Caco-2 (cell line): Measurements from ENCODE around the gene SLC45A2. TPM values are rescaled to one million over a fixed set of nuclear protein-coding genes. Genes with fewer than 3 reads are reported as not detected.

Experiments
- BruUV-seq: library from RNA; stranded (reverse); fragments of 400-500 nt; replicated peaks from 2 replicates; lab custom pipeline; 2021; lab: Mats Ljungman, UMichigan
- CTCF ChIA-PET: fragments of 300-600 bp; sonication (Branson Sonifier 250); formaldehyde crosslinking; loops from one replicate; lab custom pipeline; 2022; ENCODE audit warnings: antibody characterized with exemption; lab: Charles Lee
- POLR2A ChIA-PET: fragments of 300-600 bp; sonication (Branson Sonifier 250); formaldehyde crosslinking; loops from one replicate; lab custom pipeline; 2022; ENCODE audit warnings: antibody characterized with exemption; lab: Charles Lee
- DNase-seq, 2 experiments: peaks; one replicate each; pipeline versions ENCODE4 v3.0.0 to v3.0.0-alpha.2; 2020 to 2022
- H3K27me3 ChIP-seq: replicated peaks from 2 replicates; pipeline ENCODE4 v1.6.0; 2011; ENCODE audit warnings: low read length; ENCODE audit not compliant: control insufficient read depth, insufficient read depth
- H3K36me3 ChIP-seq: 2 replicates; pipeline ENCODE4 v1.5.1; 2011; ENCODE audit warnings: low read length; ENCODE audit not compliant: control insufficient read depth, insufficient read depth
- H3K4me1 ChIP-seq: fragments of 250-450 bp; sonication (Bioruptor Pico); 2 replicates; pipeline ENCODE4 v1.5.1; 2020; ENCODE audit warnings: mild to moderate bottlenecking
- H3K4me3 ChIP-seq: 2 replicates; pipeline ENCODE4 v1.5.1; 2011; ENCODE audit warnings: low read depth, mild to moderate bottlenecking, control low read depth, low read length
- H3K9me3 ChIP-seq: fragments of 250-450 bp; sonication (Bioruptor Pico); 2 replicates; pipeline ENCODE4 v1.5.1; 2020; ENCODE audit warnings: mild to moderate bottlenecking, moderate library complexity
- H3K27ac Mint-ChIP-seq: one replicate; pipeline ENCODE4 v1.8.0; 2022; ENCODE audit warnings: mixed read lengths; ENCODE audit not compliant: unreplicated experiment
- H3K27me3 Mint-ChIP-seq: one replicate; pipeline ENCODE4 v1.8.0; 2022; ENCODE audit warnings: mixed read lengths; ENCODE audit not compliant: insufficient read depth, unreplicated experiment
- H3K36me3 Mint-ChIP-seq: one replicate; pipeline ENCODE4 v1.8.0; 2022; ENCODE audit warnings: mild to moderate bottlenecking, mixed read lengths; ENCODE audit not compliant: insufficient read depth, unreplicated experiment
- H3K4me1 Mint-ChIP-seq: one replicate; pipeline ENCODE4 v1.8.0; 2022; ENCODE audit warnings: low read depth, mixed read lengths; ENCODE audit not compliant: unreplicated experiment
- H3K4me3 Mint-ChIP-seq: one replicate; pipeline ENCODE4 v1.8.0; 2022; ENCODE audit warnings: mild to moderate bottlenecking, moderate library complexity, mixed read lengths; ENCODE audit not compliant: unreplicated experiment
- H3K9me3 Mint-ChIP-seq: one replicate; pipeline ENCODE4 v1.8.0; 2022; ENCODE audit warnings: mixed read lengths; ENCODE audit not compliant: unreplicated experiment
- intact Hi-C: fragments of 100-400 bp; cut with micrococcal nuclease; formaldehyde crosslinking; loops from one replicate; pipeline ENCODE4 v1.10.0; 2022; ENCODE audit not compliant: unreplicated experiment
- total RNA-seq: library from RNA; stranded (reverse); gene quantifications from 2 replicates; pipeline ENCODE4 v1.2.3, GENCODE V29; 2022
- TF ChIP-seq, protein P1 (sequence below), 2 experiments: fragments of 200-600 bp in 1 of 2; IDR thresholded peaks; 1 replicate in 1 of 2; 2 replicates in 1 of 2; pipeline versions ENCODE4 v1.5.1 to v1.8.0; 2011 to 2022; ENCODE audit warnings: antibody characterized with exemption in 1 of 2, control low read depth in 1 of 2, inconsistent platforms in 1 of 2, low read depth in 1 of 2, low read length in 1 of 2, mild to moderate bottlenecking in 1 of 2, moderate library complexity in 1 of 2; ENCODE audit not compliant: insufficient read depth in 1 of 2, severe bottlenecking in 1 of 2, unreplicated experiment in 1 of 2

SLC45A2 gene
- total RNA-seq, 1 experiment from 2014 or later, result 0.91 TPM

DNA sequence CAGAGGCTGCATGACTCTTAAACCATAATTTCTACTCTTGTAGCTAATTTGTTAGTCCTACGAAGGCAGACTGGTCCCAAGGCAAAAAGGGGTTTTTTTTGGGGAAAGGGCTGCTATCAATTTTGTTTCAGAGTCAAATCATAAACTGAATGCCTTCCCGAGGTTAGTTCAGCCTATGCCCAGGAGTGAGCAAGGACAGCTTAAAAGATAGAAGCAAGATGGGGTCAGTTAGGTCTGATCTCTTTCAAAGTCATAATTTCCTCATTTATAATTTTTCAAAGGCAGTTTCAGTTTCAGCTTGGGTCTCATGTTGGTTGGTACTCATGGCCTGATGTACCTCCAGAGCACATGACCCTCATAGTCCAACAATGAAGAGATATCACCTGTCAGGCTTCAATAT lies 56.2 kb downstream of the SLC45A2 start:
- ChIA-PET CTCF (no interaction called here), POLR2A (no interaction called here)
- no peaks in the 10 kb centered on the region for H3K9me3 ChIP-seq
- Mint-ChIP-seq H3K36me3 (no peaks in the 10 kb centered on the region), H3K27me3 (peaks cover 11% of the 10 kb centered on the region), H3K9me3 (no peaks in the 10 kb centered on the region), H3K4me1 (no peaks in the 10 kb centered on the region), H3K27ac (no peak overlapping the region), H3K4me3 (no peak overlapping the region)
- BruUV-seq, result no TSS peak
- intact Hi-C loops, result no loop called here
- TF ChIP-seq, protein P1, sequence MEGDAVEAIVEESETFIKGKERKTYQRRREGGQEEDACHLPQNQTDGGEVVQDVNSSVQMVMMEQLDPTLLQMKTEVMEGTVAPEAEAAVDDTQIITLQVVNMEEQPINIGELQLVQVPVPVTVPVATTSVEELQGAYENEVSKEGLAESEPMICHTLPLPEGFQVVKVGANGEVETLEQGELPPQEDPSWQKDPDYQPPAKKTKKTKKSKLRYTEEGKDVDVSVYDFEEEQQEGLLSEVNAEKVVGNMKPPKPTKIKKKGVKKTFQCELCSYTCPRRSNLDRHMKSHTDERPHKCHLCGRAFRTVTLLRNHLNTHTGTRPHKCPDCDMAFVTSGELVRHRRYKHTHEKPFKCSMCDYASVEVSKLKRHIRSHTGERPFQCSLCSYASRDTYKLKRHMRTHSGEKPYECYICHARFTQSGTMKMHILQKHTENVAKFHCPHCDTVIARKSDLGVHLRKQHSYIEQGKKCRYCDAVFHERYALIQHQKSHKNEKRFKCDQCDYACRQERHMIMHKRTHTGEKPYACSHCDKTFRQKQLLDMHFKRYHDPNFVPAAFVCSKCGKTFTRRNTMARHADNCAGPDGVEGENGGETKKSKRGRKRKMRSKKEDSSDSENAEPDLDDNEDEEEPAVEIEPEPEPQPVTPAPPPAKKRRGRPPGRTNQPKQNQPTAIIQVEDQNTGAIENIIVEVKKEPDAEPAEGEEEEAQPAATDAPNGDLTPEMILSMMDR (IDR thresholded peaks at IDR 0.05; ENCODE audit: insufficient read depth in 1 of 2, low read depth in 1 of 2, low read length in 1 of 2, severe bottlenecking in 1 of 2, unreplicated experiment in 1 of 2), result no peak
- no peaks in the 10 kb centered on the region for H3K4me1 ChIP-seq
- no peak for DNase-seq
- H3K4me3 ChIP-seq, result no peak overlapping the region
- H3K27me3 ChIP-seq, result no peaks in the 10 kb centered on the region
- no peaks in the 10 kb centered on the region for H3K36me3 ChIP-seq

DNA sequence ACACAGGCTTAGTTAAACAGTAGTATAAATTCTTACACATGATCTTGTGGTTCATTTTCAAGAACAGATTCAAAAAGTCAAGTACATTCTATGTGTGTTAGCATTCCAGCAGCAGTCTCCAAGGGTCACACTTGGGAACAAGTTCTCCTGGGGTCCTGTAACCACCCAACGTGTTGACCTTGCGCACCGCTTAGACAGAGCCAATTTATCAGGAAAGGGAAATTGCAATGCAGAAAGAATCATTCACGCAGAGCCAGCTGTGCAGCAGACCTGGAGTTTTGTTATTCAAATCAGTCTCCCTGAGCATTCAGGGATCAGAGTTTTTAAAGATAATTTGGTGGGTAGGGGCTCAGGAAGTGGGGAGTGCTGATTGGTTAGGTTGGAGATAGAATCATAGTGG lies 56.8 kb downstream of the SLC45A2 start:
- intact Hi-C loops, result no loop called here
- Mint-ChIP-seq H3K4me1 (no peaks in the 10 kb centered on the region), H3K36me3 (no peaks in the 10 kb centered on the region), H3K9me3 (no peaks in the 10 kb centered on the region), H3K27ac (no peak overlapping the region), H3K27me3 (peaks cover 11% of the 10 kb centered on the region), H3K4me3 (no peak overlapping the region)
- Histone ChIP-seq H3K9me3 (no peaks in the 10 kb centered on the region), H3K4me3 (no peak overlapping the region), H3K4me1 (no peaks in the 10 kb centered on the region), H3K27me3 (no peaks in the 10 kb centered on the region), H3K36me3 (no peaks in the 10 kb centered on the region)
- TF ChIP-seq, protein P1 (IDR thresholded peaks at IDR 0.05; ENCODE audit: insufficient read depth in 1 of 2, low read depth in 1 of 2, low read length in 1 of 2, severe bottlenecking in 1 of 2, unreplicated experiment in 1 of 2), result no peak
- BruUV-seq, result no TSS peak
- DNase-seq, result no peak
- POLR2A ChIA-PET, result no interaction called here
- CTCF ChIA-PET, result no interaction called here

DNA sequence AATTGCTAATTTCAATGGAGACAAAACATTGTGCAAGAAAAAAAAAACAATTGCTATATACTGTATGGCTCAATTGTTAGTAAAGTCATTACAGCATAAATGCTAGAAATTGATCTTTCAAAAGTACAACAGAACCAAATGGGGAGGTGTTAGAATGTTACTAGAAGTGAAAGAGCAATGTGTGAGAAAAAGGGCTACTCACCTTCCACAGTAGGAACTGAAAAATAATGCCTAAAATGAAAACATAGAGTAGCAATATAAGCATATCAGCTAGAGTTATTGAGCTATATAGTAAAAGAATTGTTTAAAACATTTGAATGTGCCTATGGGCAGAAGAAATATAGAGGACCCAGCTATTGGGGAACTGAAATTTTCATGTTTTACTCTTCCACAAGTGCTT lies 59.2 kb downstream of the SLC45A2 start:
- no TSS peak for BruUV-seq
- TF ChIP-seq, protein P1 (IDR thresholded peaks at IDR 0.05; ENCODE audit: insufficient read depth in 1 of 2, low read depth in 1 of 2, low read length in 1 of 2, severe bottlenecking in 1 of 2, unreplicated experiment in 1 of 2), result no peak
- H3K27ac Mint-ChIP-seq, result no peak overlapping the region

More for the DNA sequence above, 59.2 kb downstream of the SLC45A2 start:
- Mint-ChIP-seq H3K4me1 (no peaks in the 10 kb centered on the region), H3K9me3 (no peaks in the 10 kb centered on the region), H3K4me3 (no peak overlapping the region), H3K27me3 (no peaks in the 10 kb centered on the region), H3K36me3 (no peaks in the 10 kb centered on the region)
- no peak for DNase-seq
- H3K36me3 ChIP-seq, result no peaks in the 10 kb centered on the region
- no peak overlapping the region for H3K4me3 ChIP-seq
- H3K4me1 ChIP-seq, result no peaks in the 10 kb centered on the region
- H3K9me3 ChIP-seq, result no peaks in the 10 kb centered on the region
- intact Hi-C loops, result no loop called here
- POLR2A ChIA-PET, result no interaction called here
- no peaks in the 10 kb centered on the region for H3K27me3 ChIP-seq
- CTCF ChIA-PET, result no interaction called here
